BLaER1 (cell line): ENCODE measurements around the gene COL9A3.

Experiments
- H3K27ac ChIP-seq: shearing (Covaris generic); formaldehyde crosslinking; 2 replicates; pipeline ENCODE4 v1.8.1; 2022
- H3K27me3 ChIP-seq: shearing (Covaris generic); formaldehyde crosslinking; 2 replicates; pipeline ENCODE4 v1.8.1; 2022
- H3K36me3 ChIP-seq: shearing (Covaris generic); formaldehyde crosslinking; 2 replicates; pipeline ENCODE4 v1.8.1; 2022
- H3K4me1 ChIP-seq: shearing (Covaris generic); formaldehyde crosslinking; 2 replicates; pipeline ENCODE4 v1.8.1; 2022
- H3K4me2 ChIP-seq: shearing (Covaris generic); formaldehyde crosslinking; 2 replicates; pipeline ENCODE4 v1.8.1; 2022
- H3K4me3 ChIP-seq: shearing (Covaris generic); formaldehyde crosslinking; 2 replicates; pipeline ENCODE4 v1.8.1; 2022
- H3K9ac ChIP-seq: shearing (Covaris generic); formaldehyde crosslinking; 2 replicates; pipeline ENCODE4 v1.8.1; 2022
- H3K9me3 ChIP-seq: shearing (Covaris generic); formaldehyde crosslinking; 2 replicates; pipeline ENCODE4 v1.8.1; 2022
- H4K20me1 ChIP-seq: shearing (Covaris generic); formaldehyde crosslinking; 2 replicates; pipeline ENCODE4 v1.8.1; 2022
- Cebpa-rat ChIP-seq: shearing (Covaris generic); IDR thresholded peaks from 2 replicates; pipeline ENCODE4 v1.8.1; 2022

The COL9A3 gene

GRCh38 chr20:62772619-62772989 lies 44.2 kb upstream of the COL9A3 start:
- Histone ChIP-seq H3K27ac (0 out of 2 replicates have a peak overlapping the region, but pooled peaks have one; percentile 13), H3K4me3 (no peak overlapping the region), H3K36me3 (no peaks in the 10 kb centered on the region), H3K9ac (0 out of 2 replicates have a peak overlapping the region, but pooled peaks have one; percentile 10), H3K4me1 (peaks cover 98% of the 10 kb centered on the region), H3K9me3 (no peaks in the 10 kb centered on the region), H3K4me2 (peak overlapping the region; percentile 80), H3K27me3 (no peaks in the 10 kb centered on the region), H4K20me1 (no peaks in the 10 kb centered on the region)
- TF ChIP-seq Cebpa-rat: no peak

- Histone ChIP-seq H3K9me3 (no peaks in the 10 kb centered on the region), H3K4me1 (peaks cover 98% of the 10 kb centered on the region), H3K4me3 (no peak overlapping the region), H3K9ac (0 out of 2 replicates have a peak overlapping the region, but pooled peaks have one; percentile 10), H4K20me1 (no peaks in the 10 kb centered on the region), H3K4me2 (peak overlapping the region; percentile 80), H3K27me3 (no peaks in the 10 kb centered on the region), H3K27ac (no peak overlapping the region), H3K36me3 (no peaks in the 10 kb centered on the region)
- TF ChIP-seq Cebpa-rat: 0 out of 2 replicates have a peak, but pooled peaks have one; percentile 27
Measured at GRCh38 chr20:62772990-62773844, 43.6 kb upstream of the COL9A3 start.

- peaks cover 98% of the 10 kb centered on the region for H3K4me1 ChIP-seq
- TF ChIP-seq Cebpa-rat: no peak
- H3K9ac ChIP-seq: 0 out of 2 replicates have a peak overlapping the region, but pooled peaks have one; percentile 15
- no peaks in the 10 kb centered on the region for H4K20me1 ChIP-seq
- H3K9me3 ChIP-seq: no peaks in the 10 kb centered on the region
- no peak overlapping the region for H3K4me3 ChIP-seq
- H3K27ac ChIP-seq: peak overlapping the region; percentile 71; the same call in 1 of the 2 replicates
- no peaks in the 10 kb centered on the region for H3K27me3 ChIP-seq
- peak overlapping the region; percentile 80 for H3K4me2 ChIP-seq
- H3K36me3 ChIP-seq: no peaks in the 10 kb centered on the region
Measured at GRCh38 chr20:62773845-62774714, 42.8 kb upstream of the COL9A3 start.

GRCh38 chr20:62774762-62775161 lies 42.1 kb upstream of the COL9A3 start:
- Histone ChIP-seq H4K20me1 (no peaks in the 10 kb centered on the region), H3K27ac (peak overlapping the region; percentile 71), H3K4me1 (peaks cover 98% of the 10 kb centered on the region), H3K9me3 (no peaks in the 10 kb centered on the region), H3K27me3 (no peaks in the 10 kb centered on the region), H3K4me3 (no peak overlapping the region), H3K4me2 (peak overlapping the region; percentile 80), H3K9ac (0 out of 2 replicates have a peak overlapping the region, but pooled peaks have one; percentile 27), H3K36me3 (no peaks in the 10 kb centered on the region)
- no peak for TF ChIP-seq Cebpa-rat

- no peak for TF ChIP-seq Cebpa-rat
Measured at GRCh38 chr20:62775206-62775605, 41.6 kb upstream of the COL9A3 start.

GRCh38 chr20:62776035-62776691 lies 40.7 kb upstream of the COL9A3 start:
- peaks cover 98% of the 10 kb centered on the region for H3K4me1 ChIP-seq
- H3K27me3 ChIP-seq: no peaks in the 10 kb centered on the region
- no peak for TF ChIP-seq Cebpa-rat
- H4K20me1 ChIP-seq: no peaks in the 10 kb centered on the region
- H3K36me3 ChIP-seq: no peaks in the 10 kb centered on the region
- peak overlapping the region; percentile 71 for H3K27ac ChIP-seq
- H3K4me2 ChIP-seq: peak overlapping the region; percentile 80
- no peak overlapping the region; the same call in 1 of the 2 replicates for H3K9ac ChIP-seq
- no peaks in the 10 kb centered on the region for H3K9me3 ChIP-seq
- peak overlapping the region; percentile 46 for H3K4me3 ChIP-seq

More at GRCh38 chr20:62775206-62775605, 41.6 kb upstream of the COL9A3 start:
- Histone ChIP-seq H3K36me3 (no peaks in the 10 kb centered on the region), H4K20me1 (no peaks in the 10 kb centered on the region), H3K9ac (peak overlapping the region; percentile 27; the same call in 1 of the 2 replicates), H3K9me3 (no peaks in the 10 kb centered on the region), H3K4me3 (no peak overlapping the region), H3K4me1 (peaks cover 98% of the 10 kb centered on the region), H3K27ac (peak overlapping the region; percentile 71), H3K27me3 (no peaks in the 10 kb centered on the region), H3K4me2 (peak overlapping the region; percentile 80)

- Histone ChIP-seq H3K4me2 (peak overlapping the region; percentile 80), H3K9ac (no peak overlapping the region), H4K20me1 (no peaks in the 10 kb centered on the region), H3K9me3 (no peaks in the 10 kb centered on the region), H3K27ac (peak overlapping the region; percentile 71), H3K4me1 (peaks cover 98% of the 10 kb centered on the region), H3K36me3 (no peaks in the 10 kb centered on the region), H3K27me3 (no peaks in the 10 kb centered on the region), H3K4me3 (peak overlapping the region; percentile 46)
- TF ChIP-seq Cebpa-rat: no peak
Measured at GRCh38 chr20:62776692-62777527, 39.9 kb upstream of the COL9A3 start.

- H3K9ac ChIP-seq: no peak overlapping the region
- H4K20me1 ChIP-seq: no peaks in the 10 kb centered on the region
- TF ChIP-seq Cebpa-rat: no peak
- no peak overlapping the region for H3K4me3 ChIP-seq
- no peaks in the 10 kb centered on the region for H3K27me3 ChIP-seq
- no peaks in the 10 kb centered on the region for H3K9me3 ChIP-seq
- peaks cover 98% of the 10 kb centered on the region for H3K4me1 ChIP-seq
- H3K36me3 ChIP-seq: no peaks in the 10 kb centered on the region
- peak overlapping the region; percentile 72 for H3K4me2 ChIP-seq
- peak overlapping the region; percentile 67 for H3K27ac ChIP-seq
Measured at GRCh38 chr20:62777528-62777830, 39.4 kb upstream of the COL9A3 start.
